CD4-positive, alpha-beta memory T cell (primary cell): Measurements from ENCODE around the gene MAT1A. TPM values are rescaled to one million over a fixed set of nuclear protein-coding genes. Genes with fewer than 3 reads are reported as not detected.

Experiments
- CTCF ChIA-PET: fragments of 350-600 bp; sonication (Branson Sonifier 250); formaldehyde crosslinking; loops from one replicate; lab custom pipeline; 2021; ENCODE audit warnings: inconsistent platforms; ENCODE audit not compliant: partially characterized antibody; lab: Charles Lee
- POLR2A ChIA-PET: fragments of 350-600 bp; sonication (Branson Sonifier 250); formaldehyde crosslinking; loops from one replicate; lab custom pipeline; 2021; ENCODE audit not compliant: partially characterized antibody; lab: Charles Lee
- DNase-seq, 5 donors: peaks; one replicate each; pipeline versions ENCODE4 v3.0.0 to v3.0.0-alpha.2; 2020 to 2022; ENCODE audit warnings: mixed read lengths in 1 of 5
- H3K27ac ChIP-seq: one replicate; pipeline ENCODE4 v1.7.0; 2013; ENCODE audit warnings: low read depth, low read length
- H3K27me3 ChIP-seq: 2 replicates; pipeline ENCODE4 v1.7.0; 2013; ENCODE audit warnings: mild to moderate bottlenecking, low read length, moderate library complexity; ENCODE audit not compliant: insufficient read depth
- H3K36me3 ChIP-seq: 2 replicates; pipeline ENCODE4 v1.7.0; 2013; ENCODE audit warnings: mild to moderate bottlenecking, low read length, moderate library complexity; ENCODE audit not compliant: insufficient read depth
- H3K4me1 ChIP-seq: 2 replicates; pipeline ENCODE4 v1.7.0; 2013; ENCODE audit warnings: mild to moderate bottlenecking, low read length, moderate library complexity; ENCODE audit not compliant: insufficient read depth
- H3K4me3 ChIP-seq, 2 donors: one replicate each; pipeline ENCODE4 v1.7.0; 2013; ENCODE audit warnings: low read length in 2 of 2, mild to moderate bottlenecking in 1 of 2
- H3K9me3 ChIP-seq, 2 donors: one replicate each; pipeline ENCODE4 v1.7.0; 2013; ENCODE audit warnings: low read length in 2 of 2, control low read depth in 1 of 2; ENCODE audit not compliant: control insufficient read depth in 1 of 2
- H3K27ac Mint-ChIP-seq, 7 donors: one replicate each; pipeline ENCODE4 v1.8.0; 2020 to 2021; ENCODE audit warnings: mixed read lengths in 7 of 7, mild to moderate bottlenecking in 6 of 7, inconsistent platforms in 3 of 7, moderate library complexity in 3 of 7
- H3K27me3 Mint-ChIP-seq, 2 donors: one replicate each; pipeline ENCODE4 v1.8.0; 2020 to 2021; ENCODE audit warnings: mixed read lengths in 2 of 2
- H3K36me3 Mint-ChIP-seq, 2 donors: one replicate each; pipeline ENCODE4 v1.8.0; 2020 to 2021; ENCODE audit warnings: mixed read lengths in 2 of 2, inconsistent platforms in 1 of 2, mild to moderate bottlenecking in 1 of 2
- H3K4me1 Mint-ChIP-seq, 4 donors: one replicate each; pipeline ENCODE4 v1.8.0; 2020 to 2021; ENCODE audit warnings: mixed read lengths in 4 of 4, mild to moderate bottlenecking in 1 of 4
- H3K4me3 Mint-ChIP-seq, 8 donors: one replicate each; pipeline ENCODE4 v1.8.0; 2020 to 2021; ENCODE audit warnings: mixed read lengths in 8 of 8, mild to moderate bottlenecking in 7 of 8, moderate library complexity in 6 of 8, inconsistent platforms in 3 of 8
- H3K9me3 Mint-ChIP-seq, 8 donors: one replicate each; pipeline ENCODE4 v1.8.0; 2020 to 2021; ENCODE audit warnings: mixed read lengths in 8 of 8, mild to moderate bottlenecking in 5 of 8, inconsistent platforms in 3 of 8, moderate library complexity in 1 of 8
- intact Hi-C: fragments of 100-400 bp; cut with micrococcal nuclease; formaldehyde crosslinking; loops from one replicate; pipeline ENCODE4 v1.15.1; 2023
- polyA plus RNA-seq, 2 donors: library from polyadenylated mRNA; unstranded; fragments of 300-500 nt; fragmentation: Illumina TruSeq; gene quantifications; one replicate each; pipeline ENCODE4 v1.2.3, GENCODE V29; 2021
- total RNA-seq, 2 experiments: library from RNA; stranded (reverse); gene quantifications; one replicate each; pipeline ENCODE4 v1.2.3, GENCODE V29; 2021

Gene MAT1A
- total and polyA plus RNA-seq, 4 experiments from 2014 or later = not detected

GRCh38 chr10:80296942-80297341 is 7.5 kb upstream of the MAT1A start:
- Mint-ChIP-seq H3K36me3 (peaks cover 0 to 3% of the 10 kb centered on the region in 2 donors), H3K4me3 (peak overlapping the region in 1 of 8 donors; percentile 18), H3K4me1 (no peaks in the 10 kb centered on the region), H3K27ac (no peak overlapping the region), H3K27me3 (peaks cover 9 to 15% of the 10 kb centered on the region in 2 donors), H3K9me3 (peaks cover 3 to 51% (median 37%) of the 10 kb centered on the region in 8 donors)
- Histone ChIP-seq H3K36me3 (no peaks in the 10 kb centered on the region), H3K9me3 (no peaks in the 10 kb centered on the region), H3K4me3 (no peak overlapping the region), H3K27me3 (no peaks in the 10 kb centered on the region), H3K4me1 (no peaks in the 10 kb centered on the region), H3K27ac (no peak overlapping the region)
- DNase-seq = no peak
- CTCF ChIA-PET = no interaction called here
- POLR2A ChIA-PET = no interaction called here
- intact Hi-C loops = no loop called here

GRCh38 chr10:80292607-80293239 is 3.3 kb upstream of the MAT1A start:
- Histone ChIP-seq H3K4me1 (no peaks in the 10 kb centered on the region), H3K9me3 (no peaks in the 10 kb centered on the region), H3K27me3 (no peaks in the 10 kb centered on the region), H3K27ac (no peak overlapping the region), H3K36me3 (no peaks in the 10 kb centered on the region), H3K4me3 (no peak overlapping the region)
- Mint-ChIP-seq H3K4me1 (peaks cover 0 to 2% (median 0%) of the 10 kb centered on the region in 4 donors), H3K9me3 (peaks cover 3 to 23% (median 11%) of the 10 kb centered on the region in 8 donors), H3K27ac (no peak overlapping the region), H3K36me3 (peaks cover 0 to 3% of the 10 kb centered on the region in 2 donors), H3K4me3 (no peak overlapping the region), H3K27me3 (peaks cover 11 to 26% of the 10 kb centered on the region in 2 donors)
- intact Hi-C loops = no loop called here
- ChIA-PET POLR2A (no interaction called here), CTCF (no interaction called here)
- DNase-seq = no peak

GRCh38 chr10:80290474-80291220 is 1.2 kb upstream of the MAT1A start:
- Histone ChIP-seq H3K27ac (no peak overlapping the region), H3K36me3 (no peaks in the 10 kb centered on the region), H3K9me3 (no peaks in the 10 kb centered on the region), H3K27me3 (no peaks in the 10 kb centered on the region), H3K4me1 (no peaks in the 10 kb centered on the region), H3K4me3 (no peak overlapping the region)
- POLR2A ChIA-PET = no interaction called here
- Mint-ChIP-seq H3K9me3 (peaks cover 0 to 8% (median 2%) of the 10 kb centered on the region in 8 donors), H3K4me3 (no peak overlapping the region), H3K27ac (no peak overlapping the region), H3K36me3 (no peaks in the 10 kb centered on the region), H3K27me3 (peaks cover 11 to 28% of the 10 kb centered on the region in 2 donors), H3K4me1 (peaks cover 0 to 2% (median 0%) of the 10 kb centered on the region in 4 donors)
- DNase-seq = no peak
- CTCF ChIA-PET = interaction anchor here (0.8 kb wide), 1 partner anchor 31 kb away, joined by 3 read pairs; no protein-coding TSS in a partner anchor
- intact Hi-C loops = no loop called here

- no peaks in the 10 kb centered on the region for H3K36me3 ChIP-seq
- H3K27ac Mint-ChIP-seq = no peak overlapping the region
- no peak for DNase-seq
- H3K36me3 Mint-ChIP-seq = no peaks in the 10 kb centered on the region
- no peaks in the 10 kb centered on the region for H3K9me3 ChIP-seq
- H3K27me3 Mint-ChIP-seq = peaks cover 13 to 24% of the 10 kb centered on the region in 2 donors
- peaks cover 0 to 3% (median 0%) of the 10 kb centered on the region in 8 donors for H3K9me3 Mint-ChIP-seq
- intact Hi-C loops = no loop called here
- no peaks in the 10 kb centered on the region for H3K4me1 ChIP-seq
- peaks cover 0 to 2% (median 0%) of the 10 kb centered on the region in 4 donors for H3K4me1 Mint-ChIP-seq
- H3K4me3 Mint-ChIP-seq = no peak overlapping the region
- H3K27ac ChIP-seq = no peak overlapping the region
- POLR2A ChIA-PET = no interaction called here
- no peaks in the 10 kb centered on the region for H3K27me3 ChIP-seq
- CTCF ChIA-PET = no interaction called here
- H3K4me3 ChIP-seq = no peak overlapping the region
Observed at GRCh38 chr10:80288849-80289248, 609 bp downstream of the MAT1A start.

GRCh38 chr10:80284522-80284921 is 4.9 kb downstream of the MAT1A start:
- Mint-ChIP-seq H3K27ac (no peak overlapping the region), H3K36me3 (no peaks in the 10 kb centered on the region), H3K9me3 (peaks cover 0 to 2% (median 0%) of the 10 kb centered on the region in 8 donors), H3K4me1 (peaks cover 0 to 2% (median 0%) of the 10 kb centered on the region in 4 donors), H3K4me3 (no peak overlapping the region), H3K27me3 (peaks cover 4 to 9% of the 10 kb centered on the region in 2 donors)
- CTCF ChIA-PET = no interaction called here
- Histone ChIP-seq H3K9me3 (no peaks in the 10 kb centered on the region), H3K27ac (no peak overlapping the region), H3K4me1 (no peaks in the 10 kb centered on the region), H3K4me3 (no peak overlapping the region), H3K36me3 (no peaks in the 10 kb centered on the region), H3K27me3 (no peaks in the 10 kb centered on the region)
- intact Hi-C loops = no loop called here
- POLR2A ChIA-PET = no interaction called here
- DNase-seq = no peak

GRCh38 chr10:80283536-80284199 is 5.8 kb downstream of the MAT1A start:
- Mint-ChIP-seq H3K4me1 (no peaks in the 10 kb centered on the region), H3K36me3 (no peaks in the 10 kb centered on the region), H3K4me3 (no peak overlapping the region), H3K27me3 (peaks cover 4 to 6% of the 10 kb centered on the region in 2 donors), H3K27ac (no peak overlapping the region), H3K9me3 (peaks cover 0 to 2% (median 0%) of the 10 kb centered on the region in 8 donors)
- ChIA-PET CTCF (no interaction called here), POLR2A (no interaction called here)
- H3K27me3 ChIP-seq = no peaks in the 10 kb centered on the region
- H3K36me3 ChIP-seq = no peaks in the 10 kb centered on the region
- no peak overlapping the region for H3K4me3 ChIP-seq
- no peaks in the 10 kb centered on the region for H3K4me1 ChIP-seq
- DNase-seq = no peak
- H3K27ac ChIP-seq = no peak overlapping the region
- H3K9me3 ChIP-seq = no peaks in the 10 kb centered on the region
- intact Hi-C loops = no loop called here

- Histone ChIP-seq H3K4me3 (no peak overlapping the region), H3K27ac (no peak overlapping the region), H3K27me3 (no peaks in the 10 kb centered on the region), H3K4me1 (no peaks in the 10 kb centered on the region), H3K9me3 (no peaks in the 10 kb centered on the region), H3K36me3 (no peaks in the 10 kb centered on the region)
- no peaks in the 10 kb centered on the region for H3K9me3 Mint-ChIP-seq
- DNase-seq = no peak
- CTCF ChIA-PET = no interaction called here
- intact Hi-C loops = no loop called here
- no peak overlapping the region for H3K4me3 Mint-ChIP-seq
- peaks cover 4 to 6% of the 10 kb centered on the region in 2 donors for H3K27me3 Mint-ChIP-seq
- H3K4me1 Mint-ChIP-seq = no peaks in the 10 kb centered on the region
- POLR2A ChIA-PET = no interaction called here
- no peaks in the 10 kb centered on the region for H3K36me3 Mint-ChIP-seq
- no peak overlapping the region for H3K27ac Mint-ChIP-seq
Observed at GRCh38 chr10:80283119-80283518, 6.3 kb downstream of the MAT1A start.
